ENCODE data around the gene ANKRD27.
A peak's percentile ranks its signal among the peaks of the same experiment; 100 is the strongest.
"Not testable (repeated sequence)": the region's sequence is repeated elsewhere in the genome, so short reads cannot be mapped to it uniquely, and the experiment has no call there.

The ANKRD27 gene

GRCh38 chr19:32652331-32652730 lies 22.6 kb downstream of the ANKRD27 start:
- DNase-seq (ENCODE audit: low spot score), result not testable (repeated sequence)

- peak; percentile 25 for DNase-seq (ENCODE audit: low spot score)
Measured at GRCh38 chr19:32651729-32652140, 23.2 kb downstream of the ANKRD27 start.

DNA sequence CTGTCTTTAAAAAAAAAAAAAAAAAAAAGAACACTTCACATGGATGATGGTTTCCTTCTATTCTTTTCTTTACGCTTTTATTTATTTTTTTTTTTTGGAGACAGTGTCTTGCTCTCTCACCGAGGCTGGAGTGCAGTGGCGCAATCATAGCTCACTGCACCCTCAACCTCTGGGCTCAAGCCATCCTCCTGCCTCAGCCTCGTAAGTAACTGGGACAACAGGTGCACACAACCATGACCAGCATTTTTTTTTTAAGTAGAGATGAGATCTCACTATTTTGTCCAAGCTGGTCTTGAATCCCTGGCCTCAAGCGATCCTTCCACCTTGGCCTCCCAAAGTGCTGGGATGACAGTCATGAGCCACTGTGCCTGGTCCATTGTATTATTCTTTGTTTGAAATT lies 24.3 kb downstream of the ANKRD27 start:
- no peak for DNase-seq (ENCODE audit: low spot score)

DNA sequence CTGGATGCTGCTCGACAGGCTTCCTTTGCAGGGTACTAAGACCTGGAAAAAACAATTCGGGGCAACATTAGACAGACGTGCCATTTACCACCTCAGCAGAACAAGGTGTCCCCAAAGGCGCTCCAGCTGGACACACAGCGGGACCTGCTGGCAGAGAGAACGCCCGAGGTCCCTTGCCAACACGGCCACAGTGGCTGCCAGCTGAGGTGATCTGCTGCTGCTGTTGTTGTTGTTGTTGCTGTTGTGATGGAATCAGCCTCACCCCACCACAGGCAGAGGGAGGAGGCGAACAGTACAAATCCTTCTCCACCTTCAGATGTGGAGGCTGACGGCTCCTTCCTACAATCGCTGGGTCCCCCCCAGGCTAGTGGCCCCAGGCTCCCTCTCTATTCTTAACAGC lies 25.2 kb downstream of the ANKRD27 start:
- DNase-seq (ENCODE audit: low spot score), result no peak

DNA sequence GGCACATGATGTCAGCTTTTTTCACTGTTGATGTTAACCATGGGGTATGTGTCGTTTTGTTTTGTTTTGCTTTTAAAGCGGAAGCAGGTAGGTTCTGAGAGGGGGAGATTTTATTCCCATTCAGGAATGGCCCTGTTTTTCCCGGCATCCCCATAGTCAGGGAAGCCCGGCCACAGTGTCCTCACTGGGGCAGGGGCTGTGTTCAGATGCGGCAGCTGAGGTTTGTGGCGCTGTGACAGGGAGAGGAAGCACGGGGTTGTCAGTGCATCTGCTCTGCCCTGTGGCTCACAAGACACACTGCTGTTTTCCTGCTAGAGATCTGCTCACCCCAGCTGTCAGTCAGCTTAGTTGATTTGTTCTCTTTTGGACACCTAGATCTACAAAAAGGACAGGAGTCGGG lies 27.6 kb downstream of the ANKRD27 start:
- no peak for DNase-seq (ENCODE audit: low spot score)

DNA sequence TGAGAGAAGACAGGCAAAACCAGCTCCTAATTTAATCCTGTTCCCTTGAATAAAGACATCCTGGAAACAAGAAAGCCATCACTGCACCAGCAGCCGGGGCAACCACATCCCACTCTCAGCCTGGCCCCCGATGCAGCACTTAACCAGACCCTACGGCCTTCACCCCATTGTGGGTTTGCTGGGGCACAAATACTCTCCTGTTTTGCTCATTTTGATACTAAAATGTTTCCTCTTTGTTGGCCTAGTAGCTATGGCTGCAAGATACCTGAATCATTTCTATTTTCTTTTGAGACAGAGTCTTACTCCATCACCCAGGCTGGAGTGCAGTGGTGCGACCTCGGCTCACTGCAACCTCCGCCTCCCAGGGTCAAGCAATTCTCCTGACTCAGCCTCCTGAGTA lies 28.4 kb downstream of the ANKRD27 start:
- DNase-seq (ENCODE audit: low spot score), result no peak

DNA sequence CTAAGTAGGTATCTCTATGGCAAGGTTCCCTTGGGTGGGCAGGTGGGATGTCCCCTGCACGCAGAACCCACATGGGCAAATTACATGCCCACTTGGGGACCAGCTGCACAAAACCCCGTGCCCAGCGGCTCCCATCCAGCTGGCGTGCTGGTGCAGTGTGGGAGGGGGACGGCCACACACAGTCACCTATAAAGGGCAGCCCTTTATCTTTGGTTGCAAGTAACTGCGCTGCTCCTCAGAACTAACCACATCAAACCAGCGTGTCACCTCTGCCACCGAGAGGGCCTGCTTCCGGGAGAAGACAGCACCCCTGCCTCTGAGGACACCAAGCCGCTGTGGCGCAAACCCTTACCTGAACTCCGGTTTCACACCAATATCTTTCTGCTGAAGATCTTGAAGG lies 32.2 kb downstream of the ANKRD27 start:
- DNase-seq (ENCODE audit: low spot score), result no peak

DNA sequence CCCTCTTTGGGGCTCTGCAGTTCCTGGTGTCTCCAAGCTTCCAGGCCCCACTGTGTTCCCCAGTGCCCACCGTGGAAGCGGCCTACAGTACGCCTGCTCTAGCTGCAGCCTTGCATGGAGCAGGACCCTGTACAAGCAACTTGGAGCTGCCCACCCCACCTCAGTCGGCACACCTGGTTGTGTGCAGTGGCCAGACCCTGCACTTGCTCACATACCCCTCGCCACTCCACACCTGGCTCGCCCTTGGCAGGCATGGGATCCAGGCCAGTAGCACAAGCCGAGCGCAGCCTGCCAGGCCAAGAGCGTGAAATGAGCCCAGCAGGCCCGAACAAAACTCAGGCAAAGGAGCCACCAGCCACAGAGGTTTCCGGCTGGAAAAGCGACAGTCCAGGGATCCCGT lies 36.4 kb downstream of the ANKRD27 start:
- DNase-seq (ENCODE audit: low spot score), result no peak

- DNase-seq (ENCODE audit: low spot score), result no peak
Measured at GRCh38 chr19:32637480-32637879, 37.5 kb downstream of the ANKRD27 start.

DNA sequence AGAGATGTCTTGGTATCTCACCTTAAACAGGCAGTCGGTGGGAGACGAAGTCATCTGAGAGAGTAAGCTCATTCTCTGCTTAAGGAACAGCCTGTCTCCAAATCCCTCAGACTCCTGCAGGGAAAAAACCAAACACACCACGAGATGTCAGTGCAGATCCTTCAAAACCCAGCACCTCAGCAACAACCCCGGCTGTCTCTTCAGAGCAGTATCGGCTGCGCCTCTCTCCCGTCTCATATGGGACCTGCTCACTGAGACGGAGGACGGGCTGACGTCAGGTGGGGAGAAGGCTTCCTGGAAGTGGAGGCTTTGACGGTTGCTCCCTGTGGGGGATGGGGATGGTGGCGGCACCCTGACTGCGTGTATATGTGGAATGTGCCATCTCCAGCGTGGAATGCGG lies 43.6 kb downstream of the ANKRD27 start:
- DNase-seq (ENCODE audit: low spot score), result no peak

- DNase-seq (ENCODE audit: low spot score), result no peak
Measured at GRCh38 chr19:32630338-32630737, 44.6 kb downstream of the ANKRD27 start.

DNA sequence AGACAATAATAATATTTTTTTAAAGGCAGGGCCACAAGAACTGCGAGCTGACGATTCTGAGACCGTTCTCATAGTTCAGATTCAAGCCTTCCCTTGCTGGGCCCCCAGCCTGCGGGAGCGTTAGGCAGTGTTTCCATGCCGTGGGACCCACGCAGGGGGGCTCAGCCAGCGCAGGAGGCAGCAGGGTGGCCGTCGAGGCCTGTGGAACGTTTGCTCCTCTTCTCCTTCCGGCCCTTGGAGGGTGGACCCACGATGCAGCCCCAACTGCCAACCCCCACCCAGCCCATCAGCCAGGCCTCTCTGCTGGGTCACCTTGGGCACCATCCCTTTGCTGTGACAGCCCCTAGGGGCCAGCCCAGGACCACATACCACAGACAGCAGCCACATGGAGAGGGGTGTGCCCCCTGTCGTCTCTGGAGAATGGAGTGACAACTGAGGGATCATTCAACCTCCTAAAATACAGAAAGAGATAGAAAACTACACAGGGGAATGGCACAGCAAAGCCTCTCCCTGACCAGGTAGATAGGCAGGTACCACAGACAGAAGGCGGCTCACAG lies 47.2 kb downstream of the ANKRD27 start:
- DNase-seq (ENCODE audit: low spot score), result no peak

DNA sequence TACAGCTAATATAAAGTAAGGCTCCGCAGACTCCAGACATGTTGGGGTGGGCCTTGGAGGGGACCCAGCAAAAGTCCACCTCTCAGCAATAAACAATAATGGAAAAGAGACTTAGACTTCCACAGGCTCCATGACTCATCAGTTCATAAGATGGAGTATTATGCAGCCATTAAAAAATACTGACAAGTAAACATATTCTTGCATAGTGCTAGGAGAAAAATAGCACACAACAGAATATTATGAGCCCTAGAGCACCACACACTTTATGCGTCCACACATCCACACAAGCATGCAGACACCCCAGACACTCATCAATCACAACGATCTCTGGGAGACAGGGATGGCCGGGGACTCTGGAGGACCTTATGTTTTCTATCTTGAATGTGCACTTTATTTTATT lies 48.0 kb downstream of the ANKRD27 start:
- DNase-seq (ENCODE audit: low spot score), result no peak

GRCh38 chr19:32624410-32624809 lies 50.6 kb downstream of the ANKRD27 start:
- no peak for DNase-seq (ENCODE audit: low spot score)

DNA sequence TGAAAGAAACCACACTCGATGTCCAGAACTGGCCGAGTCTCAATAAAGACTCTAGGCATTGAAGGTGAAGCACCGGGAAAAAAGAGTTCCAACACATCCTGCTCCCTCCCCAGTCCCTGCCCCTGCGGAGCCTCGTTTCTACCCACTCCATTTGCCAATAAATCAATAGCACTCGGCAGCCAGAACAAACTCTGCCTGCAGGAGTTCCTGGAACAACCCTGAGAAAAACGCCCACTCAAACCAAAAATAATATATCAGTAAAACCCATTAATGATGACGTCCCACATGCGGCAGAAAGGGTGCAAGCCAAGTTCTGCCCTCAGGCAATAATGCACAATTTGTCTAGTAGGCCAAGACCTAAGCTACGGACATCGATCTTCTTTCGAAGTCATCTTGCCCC lies 53.0 kb downstream of the ANKRD27 start:
- DNase-seq (ENCODE audit: low spot score), result no peak

DNA sequence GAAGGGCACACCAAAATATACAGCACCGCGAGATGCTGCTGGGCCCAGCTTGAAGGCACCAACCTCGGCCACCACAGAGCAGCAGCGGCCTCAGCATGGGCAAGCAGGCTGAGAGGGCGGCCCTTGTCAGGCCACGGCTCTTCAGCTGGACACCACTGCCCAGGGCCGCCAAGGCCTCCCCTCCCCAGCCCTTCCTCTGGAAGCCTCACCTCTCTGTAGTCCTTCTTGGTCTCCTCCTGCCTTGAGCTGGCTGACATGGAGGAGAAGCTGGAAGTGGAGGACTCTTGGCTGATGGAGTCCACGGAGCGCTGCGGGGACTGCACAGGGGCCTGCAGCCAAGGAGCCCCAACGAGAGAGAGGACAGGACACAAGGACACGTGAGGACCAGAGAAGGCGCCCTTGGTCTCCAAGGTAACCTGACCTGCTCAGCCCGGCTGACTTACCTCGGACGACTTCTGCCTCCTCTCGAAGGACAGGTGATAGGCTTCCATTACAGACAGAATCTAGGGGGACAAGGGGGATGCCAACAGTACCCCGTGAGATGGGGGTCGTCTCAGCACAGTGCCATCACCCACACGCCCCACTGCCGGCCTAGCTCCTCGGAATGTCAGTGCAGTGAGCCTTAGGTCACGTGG lies 55.8 kb downstream of the ANKRD27 start:
- DNase-seq (ENCODE audit: low spot score), result no peak

DNA sequence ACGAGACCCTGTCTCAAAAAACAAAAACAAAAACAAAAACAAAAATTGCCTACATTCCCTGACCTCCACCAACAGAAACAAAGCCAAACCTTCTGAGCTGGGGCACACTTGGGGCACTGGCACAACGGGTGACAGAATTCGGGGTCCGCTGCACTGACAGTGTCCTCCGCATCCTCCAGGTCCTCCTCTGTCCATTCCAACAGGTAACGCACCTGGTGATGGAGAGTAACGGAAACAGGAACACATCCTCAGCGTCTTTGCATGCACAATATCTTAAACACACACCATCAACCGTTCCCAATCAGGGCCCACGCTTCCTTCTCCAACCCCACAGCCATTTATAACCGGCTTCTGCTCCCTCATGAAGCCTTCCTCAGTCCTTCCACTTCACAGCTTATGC lies 59.4 kb downstream of the ANKRD27 start:
- DNase-seq (ENCODE audit: low spot score), result no peak

DNA sequence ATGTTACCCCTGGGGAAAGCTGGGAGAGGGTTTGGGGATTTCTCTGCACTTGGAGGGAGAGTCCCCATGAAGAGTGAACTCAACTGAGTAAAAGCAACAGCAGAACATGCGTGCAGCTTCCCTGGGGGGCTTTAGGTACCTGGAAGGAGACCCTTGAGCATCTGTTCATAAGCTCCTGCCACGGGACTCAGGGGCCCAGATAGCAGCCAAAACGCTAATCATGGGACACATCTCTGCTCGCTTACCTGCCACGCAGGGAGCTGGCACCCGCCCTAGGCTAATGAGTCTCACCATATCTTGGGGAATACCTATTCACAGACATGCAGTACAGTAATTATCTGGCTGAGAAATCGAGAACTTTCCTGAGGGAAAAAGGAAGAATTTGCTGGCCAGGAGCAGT lies 60.1 kb downstream of the ANKRD27 start:
- no peak for DNase-seq (ENCODE audit: low spot score)

DNA sequence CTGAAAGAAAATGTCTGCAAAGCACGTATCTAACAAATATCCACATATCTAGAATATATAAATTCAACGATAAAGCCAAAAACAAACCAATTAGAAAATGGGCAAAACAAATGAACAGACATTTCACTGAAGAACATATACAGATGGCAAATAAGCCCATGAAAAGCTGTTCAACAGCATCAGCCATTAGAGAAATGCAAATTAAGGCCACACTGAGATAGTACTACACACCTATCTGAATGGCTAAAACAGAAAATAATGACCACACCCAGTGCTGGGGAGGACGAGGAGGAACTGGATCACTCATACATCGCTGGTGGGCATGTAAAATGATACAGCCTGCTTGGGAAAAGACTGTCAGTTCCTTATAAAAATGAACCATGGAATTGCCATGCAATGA lies 62.0 kb downstream of the ANKRD27 start:
- DNase-seq (ENCODE audit: low spot score), result no peak

GRCh38 chr19:32611161-32611560 lies 63.8 kb downstream of the ANKRD27 start:
- DNase-seq (ENCODE audit: low spot score), result no peak

- DNase-seq (ENCODE audit: low spot score), result no peak
Measured at GRCh38 chr19:32607479-32607878, 67.5 kb downstream of the ANKRD27 start.

GRCh38 chr19:32606289-32606688 lies 68.7 kb downstream of the ANKRD27 start:
- DNase-seq (ENCODE audit: low spot score), result no peak

- DNase-seq (ENCODE audit: low spot score), result no peak
Measured at GRCh38 chr19:32605544-32605943, 69.4 kb downstream of the ANKRD27 start.

DNA sequence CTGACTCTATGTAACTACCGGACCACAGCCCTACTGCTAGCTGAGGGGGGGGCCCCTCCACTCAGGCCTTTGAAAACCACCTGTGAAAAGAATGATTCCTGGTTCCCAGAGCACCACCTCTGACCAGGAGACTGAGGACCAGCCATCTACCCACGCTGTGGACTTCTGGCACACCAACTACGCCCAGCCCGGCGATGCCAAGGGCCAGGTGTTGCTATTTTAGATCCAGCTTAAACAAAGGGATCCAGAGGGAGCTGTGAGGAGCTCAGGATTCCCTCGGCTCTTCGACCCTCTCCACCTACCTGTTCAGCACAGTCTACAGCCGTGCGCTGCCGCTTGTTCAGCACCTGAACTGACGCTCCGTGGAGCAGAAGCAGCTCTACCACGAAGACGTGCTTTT lies 71.0 kb downstream of the ANKRD27 start:
- no peak for DNase-seq (ENCODE audit: low spot score)
